ENCODE measurements around the gene RHOU. TPM values are rescaled to one million over a fixed set of nuclear protein-coding genes. Genes with fewer than 3 reads are reported as not detected.
"Not testable (repeated sequence)": the region's sequence is repeated elsewhere in the genome, so short reads cannot be mapped to it uniquely, and the experiment has no call there.

Gene RHOU
- 10 to 100 TPM; 15.7 to 24.6 TPM for total RNA-seq
- long read RNA-seq, donor 1, full-length matches to known transcripts = 19 of 22 reads
- long read RNA-seq, donor 1, partial matches to known transcripts = 1 of 22 reads
- long read RNA-seq, donor 1, other reads (novel, unspliced or antisense) = 2 of 22 reads
- long read RNA-seq, donor 2, full-length matches to known transcripts = 4 of 10 reads
- long read RNA-seq, donor 2, partial matches to known transcripts = 1 of 10 reads
- long read RNA-seq, donor 2, other reads (novel, unspliced or antisense) = 5 of 10 reads

DNA sequence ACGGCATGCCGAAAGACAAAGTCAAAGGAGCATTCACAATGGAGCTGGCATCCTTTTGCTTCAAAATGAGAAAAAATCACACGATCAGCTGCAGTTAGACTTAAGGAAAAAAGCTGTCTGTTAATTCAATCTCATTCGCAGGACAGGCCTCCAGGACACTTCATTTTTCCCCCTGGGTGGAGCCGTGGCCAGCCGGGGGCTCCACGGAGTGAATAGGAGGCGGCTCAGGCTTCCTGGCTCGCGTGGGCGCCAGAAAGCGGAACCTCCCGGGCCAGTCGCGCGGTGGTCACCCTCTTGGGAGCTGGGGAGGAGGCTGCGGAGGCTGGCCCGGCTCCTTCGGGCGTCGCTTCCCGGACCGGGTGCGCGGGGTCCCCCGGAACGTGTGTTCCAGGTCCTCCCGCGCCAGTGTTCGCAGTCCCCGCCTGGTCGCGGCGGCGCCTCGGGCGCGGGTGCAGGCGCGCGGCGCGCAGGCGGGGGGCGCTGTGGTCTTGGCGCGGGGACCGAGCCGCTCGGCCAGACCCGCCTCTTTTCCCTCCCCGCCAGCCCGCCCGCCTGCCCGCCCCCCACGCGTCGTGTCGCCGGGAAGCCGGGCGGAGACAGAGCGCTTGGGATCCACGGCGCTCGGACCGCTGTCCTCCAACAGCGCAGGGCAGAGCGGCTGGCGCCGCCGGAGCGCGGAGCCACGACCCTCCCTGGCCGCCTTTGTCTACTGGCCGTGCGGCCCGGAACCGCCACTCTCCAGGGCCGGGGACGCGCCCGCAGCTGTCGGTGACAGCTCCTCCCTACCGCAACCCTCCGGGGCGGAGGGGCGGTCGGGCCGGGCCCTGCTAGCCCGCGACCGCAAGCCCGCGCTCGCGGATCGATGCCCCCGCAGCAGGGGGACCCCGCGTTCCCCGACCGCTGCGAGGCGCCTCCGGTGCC is at the start of gene RHOU:
Gene RHOU, plus strand, starts transcription at position 599 of the 921 bp plus-strand sequence. Its CDS starts 264 bp downstream, at position 863.
- intact Hi-C loops (cut with DNase I) = loop anchor here (2.0 to 10.0 kb wide), 3 partner anchors 330 to 494 kb away; no protein-coding TSS in a partner anchor
- peak; percentile 94 for DNase-seq (ENCODE audit: low spot score)

DNA sequence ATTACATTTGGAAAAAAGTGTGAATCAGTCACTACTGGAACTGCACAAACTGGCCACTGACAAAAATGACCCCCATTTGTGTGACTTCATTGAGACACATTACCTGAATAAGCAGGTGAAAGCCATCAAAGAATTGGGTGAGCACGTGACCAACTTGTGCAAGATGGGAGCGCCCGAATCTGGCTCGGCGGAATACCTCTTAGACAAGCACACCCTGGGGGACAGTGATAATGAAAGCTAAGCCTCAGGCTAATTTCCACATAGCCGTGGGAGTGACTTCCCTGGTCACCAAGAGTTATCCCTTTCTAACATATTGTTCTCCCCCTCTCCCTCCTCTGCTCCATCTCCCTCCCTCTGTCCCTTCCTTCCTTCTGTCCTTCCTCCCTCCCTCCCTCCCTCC is 47.7 kb upstream of the RHOU start:
- intact Hi-C loops (cut with DNase I) = no loop called here
- no peak for DNase-seq (ENCODE audit: low spot score)

DNA sequence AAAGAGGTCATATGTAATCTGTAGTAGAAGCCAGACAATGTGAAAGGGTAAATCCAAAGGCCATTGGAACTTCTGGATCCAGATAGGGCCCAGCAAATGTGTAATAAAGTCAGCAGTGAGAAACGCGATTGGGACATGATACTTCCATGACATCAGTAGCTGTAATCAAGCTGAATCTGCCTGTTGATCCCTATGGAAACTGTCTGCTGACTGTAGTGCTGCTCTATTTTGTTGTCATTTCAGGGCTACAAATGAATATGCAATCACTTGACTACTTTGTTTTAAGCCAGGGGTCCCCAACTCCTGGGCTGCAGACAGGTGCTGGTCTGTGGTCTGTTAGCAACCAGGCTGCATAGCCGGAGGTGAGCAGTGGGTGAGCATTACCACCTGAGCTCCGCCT is 46.0 kb upstream of the RHOU start:
- intact Hi-C loops (cut with DNase I) = no loop called here
- DNase-seq (ENCODE audit: low spot score) = no peak

DNA sequence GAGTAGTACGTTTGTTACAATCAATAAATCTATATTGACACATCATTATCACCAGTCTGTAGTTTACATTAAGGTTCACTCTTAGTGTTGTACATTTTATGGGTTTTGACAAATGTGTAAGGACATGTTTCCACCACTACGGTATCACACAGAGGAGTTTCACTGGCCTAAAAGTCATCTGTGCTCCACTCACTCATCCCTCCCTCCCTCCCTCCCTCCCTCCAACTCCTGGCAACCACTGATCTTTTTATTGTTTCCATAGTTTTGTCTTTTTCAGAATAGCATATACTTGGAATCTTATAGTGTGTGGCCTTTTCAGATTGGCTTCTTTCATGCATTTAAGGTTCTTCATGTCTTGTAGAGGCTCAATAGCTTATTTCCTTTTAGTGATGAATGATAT is 44.1 kb upstream of the RHOU start:
- DNase-seq (ENCODE audit: low spot score) = no peak
- intact Hi-C loops (cut with DNase I) = no loop called here

DNA sequence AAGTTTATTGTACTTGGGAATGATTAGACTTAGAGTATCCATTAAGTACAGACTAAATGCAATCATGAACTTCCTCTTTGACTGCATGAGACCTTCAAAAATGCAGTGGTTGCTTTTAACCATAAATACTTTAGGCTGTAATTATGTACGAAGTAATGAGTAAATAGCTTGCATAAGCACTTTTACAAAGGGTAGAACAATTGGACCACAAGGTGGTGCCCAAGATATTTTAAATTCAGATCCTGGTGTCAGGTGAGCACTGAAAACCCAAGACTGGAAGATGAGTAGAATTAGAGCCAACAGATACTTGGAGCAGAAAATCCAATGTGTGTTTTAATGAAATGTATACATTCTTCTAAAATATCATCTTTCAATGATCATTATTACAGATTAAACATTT is 43.4 kb upstream of the RHOU start:
- no peak for DNase-seq (ENCODE audit: low spot score)
- intact Hi-C loops (cut with DNase I) = no loop called here

DNA sequence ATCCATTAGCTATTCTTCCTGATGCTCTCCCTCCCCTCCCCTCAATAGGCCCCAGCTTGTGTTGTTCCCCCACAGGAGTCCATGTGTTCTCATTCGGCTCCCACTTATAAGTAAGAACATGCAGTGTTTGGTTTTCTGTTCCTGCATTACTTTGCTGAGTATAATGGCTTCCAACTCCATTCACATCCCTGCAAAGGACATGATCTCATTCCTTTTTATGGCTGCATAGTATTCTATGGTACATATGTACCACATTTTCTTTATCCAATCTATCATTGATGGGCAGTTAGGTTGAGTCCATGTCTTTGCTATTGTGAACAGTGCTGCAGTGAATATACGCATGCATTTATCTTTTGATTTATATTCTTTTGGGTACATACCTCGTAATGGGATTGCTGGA is 40.8 kb upstream of the RHOU start:
- intact Hi-C loops (cut with DNase I) = not testable (repeated sequence)

DNA sequence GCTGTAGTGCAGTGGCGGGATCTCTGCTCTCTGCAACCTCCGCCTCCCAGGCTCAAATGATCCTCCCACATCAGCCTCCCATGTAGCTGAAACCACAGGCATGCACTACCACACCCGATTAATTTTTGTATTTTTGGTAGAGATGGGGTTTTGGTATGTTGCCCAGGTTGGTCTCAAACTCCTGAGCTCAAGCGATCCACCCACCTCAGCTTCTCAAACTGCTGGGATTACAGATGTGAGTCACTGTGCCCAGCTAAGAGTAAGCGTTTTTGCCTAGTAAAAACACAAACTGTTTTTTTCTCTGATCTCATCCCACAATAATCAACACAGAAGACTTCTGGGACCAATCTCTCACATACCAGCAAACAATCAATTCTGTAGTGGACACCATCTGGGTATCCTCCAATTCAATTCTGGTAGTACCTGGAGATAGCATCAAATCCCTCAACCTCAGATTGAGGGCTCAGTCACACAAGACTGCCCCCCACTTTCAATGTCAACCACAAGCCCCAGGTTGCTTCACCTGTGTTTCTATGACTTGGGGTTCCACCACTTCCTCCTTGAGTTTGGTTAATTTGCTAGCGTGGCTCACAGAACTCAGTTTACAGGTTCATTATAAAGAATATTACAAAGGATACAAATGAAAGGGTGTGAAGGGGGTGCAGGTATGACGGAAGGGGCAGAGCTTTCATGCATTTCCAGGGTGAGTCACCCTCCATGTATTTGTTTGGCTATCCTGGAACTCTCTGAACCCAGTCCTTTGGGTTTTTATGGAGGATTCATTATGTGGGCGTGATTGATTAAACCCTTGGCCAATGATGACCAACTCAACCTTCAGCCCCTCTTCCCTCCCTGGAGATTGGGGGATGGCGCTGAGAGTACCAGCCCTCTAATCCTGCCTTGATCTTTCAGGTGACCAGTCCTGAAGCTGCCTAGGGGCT is 40.0 kb upstream of the RHOU start:
- intact Hi-C loops (cut with DNase I) = no loop called here
- no peak for DNase-seq (ENCODE audit: low spot score)

More for the DNA sequence above, 40.8 kb upstream of the RHOU start:
- not testable (repeated sequence) for DNase-seq (ENCODE audit: low spot score)

DNA sequence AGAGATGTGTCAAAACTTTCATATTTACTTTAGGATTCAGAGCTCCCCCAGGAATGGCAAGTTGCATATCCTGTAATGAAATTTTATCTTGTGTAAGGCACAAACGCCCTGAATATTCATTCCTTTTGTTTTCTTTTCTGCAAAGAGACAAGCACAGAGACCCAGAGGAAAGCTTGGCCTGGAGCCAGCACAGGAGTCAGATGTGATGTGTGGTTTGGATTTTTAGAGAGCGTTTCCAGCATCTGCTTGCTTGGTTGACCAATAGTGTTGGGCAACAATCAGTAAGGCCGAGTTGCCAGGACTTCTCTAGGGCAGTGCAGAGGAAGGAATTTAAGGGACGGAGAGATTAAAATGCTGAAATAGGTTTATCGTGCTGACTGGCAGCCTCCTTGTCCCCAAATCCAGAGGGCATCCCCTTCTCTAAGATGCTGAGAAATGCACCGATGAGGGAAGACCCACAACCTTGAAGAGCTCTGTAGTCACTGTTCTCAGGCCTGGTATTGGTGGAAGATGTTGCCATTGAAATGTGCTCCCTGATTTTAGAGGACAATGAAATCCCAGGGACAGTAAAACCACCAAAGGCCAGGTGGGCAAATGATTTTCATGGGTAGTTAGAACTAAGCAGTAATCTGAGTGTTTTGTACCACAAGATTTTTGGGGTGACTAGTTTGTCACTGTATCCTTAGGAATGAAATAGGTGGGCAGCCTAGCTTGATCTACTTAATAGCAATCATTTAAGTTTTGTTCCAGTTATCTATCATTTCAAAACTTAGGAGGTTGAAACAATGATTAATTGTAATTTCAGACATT is 37.9 kb upstream of the RHOU start:
- peak; percentile 91 for DNase-seq (ENCODE audit: low spot score)
- intact Hi-C loops (cut with DNase I) = no loop called here

DNA sequence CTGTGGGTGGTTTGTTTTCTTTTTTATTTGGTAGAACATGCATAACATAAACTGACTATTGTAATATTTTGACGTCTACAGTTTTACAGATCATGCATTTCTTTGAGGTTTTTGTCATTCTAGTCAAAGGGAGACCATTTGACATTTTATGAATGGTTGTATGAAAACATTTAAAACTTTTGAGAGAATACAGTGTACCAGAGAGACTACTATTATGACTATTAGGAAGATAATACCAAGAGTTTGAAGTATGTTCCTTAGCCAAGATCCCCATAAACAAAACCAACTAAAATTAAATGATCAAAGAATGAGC is 37.3 kb upstream of the RHOU start:
- no peak for DNase-seq (ENCODE audit: low spot score)
- intact Hi-C loops (cut with DNase I) = no loop called here

DNA sequence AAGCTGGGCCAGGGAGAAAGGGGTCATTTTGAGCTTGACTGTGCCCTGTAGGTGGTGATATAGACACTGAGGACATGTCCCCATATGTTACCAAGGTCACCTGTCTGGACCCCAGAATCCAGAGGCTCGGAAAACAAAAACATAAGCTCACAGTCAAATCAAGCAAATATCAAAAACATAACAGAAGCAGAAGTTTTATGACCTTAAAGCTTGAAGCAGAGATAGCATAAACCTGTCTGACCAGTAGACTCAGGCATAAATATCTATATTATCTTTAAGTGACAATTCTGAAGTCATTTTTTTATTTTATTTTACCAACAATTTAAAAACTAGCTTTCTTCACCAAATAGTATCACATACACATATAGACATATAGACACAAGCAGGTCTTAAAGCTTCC is 32.8 kb upstream of the RHOU start:
- intact Hi-C loops (cut with DNase I) = no loop called here
- DNase-seq (ENCODE audit: low spot score) = no peak

DNA sequence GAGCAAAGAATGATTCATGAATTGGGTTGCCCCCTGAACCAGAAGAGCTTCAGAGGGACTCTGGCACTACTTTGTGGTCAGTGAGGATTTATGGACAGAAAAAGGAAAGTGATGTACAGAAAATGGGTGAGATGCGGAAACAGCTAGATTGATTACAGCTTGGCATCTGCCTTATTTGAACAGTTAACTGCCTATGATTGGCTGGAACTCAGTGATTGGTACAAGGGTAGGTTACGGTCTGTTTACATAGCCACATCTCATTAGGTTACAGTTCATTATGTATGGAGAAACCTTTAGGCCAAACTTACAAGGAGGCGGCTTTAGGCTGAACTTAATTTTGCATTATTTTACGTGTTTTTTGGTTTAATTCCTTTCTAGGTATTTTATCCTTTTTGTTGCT is 29.0 kb upstream of the RHOU start:
- intact Hi-C loops (cut with DNase I) = no loop called here
- no peak for DNase-seq (ENCODE audit: low spot score)

DNA sequence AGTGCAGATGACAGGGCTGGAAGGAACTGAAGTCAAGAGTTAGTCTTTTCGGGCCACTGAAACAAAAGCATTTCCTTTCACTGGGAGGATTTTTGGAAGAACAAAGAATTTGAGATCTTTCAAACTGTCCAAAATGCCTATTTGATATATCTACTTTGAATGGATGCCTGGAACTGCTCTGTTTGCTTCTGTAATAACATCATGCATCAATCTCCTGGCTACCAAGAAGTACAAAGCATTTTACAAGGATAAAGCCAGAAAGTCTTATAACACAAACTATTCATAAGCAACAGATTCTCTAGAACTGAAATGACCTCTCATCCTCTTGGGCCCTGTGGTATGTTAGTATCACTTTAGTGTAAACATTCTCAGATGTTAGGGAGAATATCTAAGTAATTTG is 18.2 kb upstream of the RHOU start:
- intact Hi-C loops (cut with DNase I) = no loop called here

DNA sequence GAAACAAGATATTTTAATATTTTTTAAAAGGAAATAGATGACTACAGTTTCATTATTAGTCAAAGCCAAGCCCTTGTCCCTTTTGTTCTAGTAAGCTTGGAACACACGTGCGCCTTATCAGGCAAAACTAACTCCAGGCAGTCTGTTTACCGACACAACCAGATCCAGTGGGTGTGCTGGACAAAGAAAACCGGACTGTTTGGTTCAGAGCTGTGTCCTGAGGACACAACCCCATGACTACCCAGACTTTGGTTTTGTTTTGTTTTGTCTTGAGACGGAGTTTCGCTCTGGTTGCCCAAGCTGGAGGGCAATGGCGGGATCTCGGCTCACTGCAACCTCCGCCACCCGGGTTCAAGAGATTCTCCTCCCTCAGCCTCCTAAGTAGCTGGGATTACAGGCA is 13.9 kb upstream of the RHOU start:
- no peak for DNase-seq (ENCODE audit: low spot score)

More for the DNA sequence above, 18.2 kb upstream of the RHOU start:
- no peak for DNase-seq (ENCODE audit: low spot score)

DNA sequence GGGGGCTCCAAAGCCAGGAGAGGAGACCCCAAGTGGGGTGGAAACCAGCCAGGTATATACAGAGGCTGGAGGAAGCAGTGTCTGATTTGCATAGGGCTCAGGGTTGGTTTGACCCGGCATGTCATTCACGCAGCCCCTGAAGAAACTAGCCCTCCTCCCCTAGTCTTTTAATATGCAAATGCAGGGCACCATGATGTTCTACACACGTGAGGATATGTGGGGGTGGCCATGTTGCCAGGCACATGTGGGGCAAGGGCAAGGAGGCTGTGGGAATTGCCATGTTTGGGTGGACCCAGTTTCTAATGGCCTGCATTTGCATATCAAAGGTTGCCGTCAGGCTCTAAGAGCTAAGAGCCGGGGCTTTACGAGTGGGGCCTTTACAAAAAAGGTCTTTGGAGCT is 12.0 kb upstream of the RHOU start:
- no peak for DNase-seq (ENCODE audit: low spot score)
- intact Hi-C loops (cut with DNase I) = no loop called here

More for the DNA sequence above, 13.9 kb upstream of the RHOU start:
- intact Hi-C loops (cut with DNase I) = no loop called here

DNA sequence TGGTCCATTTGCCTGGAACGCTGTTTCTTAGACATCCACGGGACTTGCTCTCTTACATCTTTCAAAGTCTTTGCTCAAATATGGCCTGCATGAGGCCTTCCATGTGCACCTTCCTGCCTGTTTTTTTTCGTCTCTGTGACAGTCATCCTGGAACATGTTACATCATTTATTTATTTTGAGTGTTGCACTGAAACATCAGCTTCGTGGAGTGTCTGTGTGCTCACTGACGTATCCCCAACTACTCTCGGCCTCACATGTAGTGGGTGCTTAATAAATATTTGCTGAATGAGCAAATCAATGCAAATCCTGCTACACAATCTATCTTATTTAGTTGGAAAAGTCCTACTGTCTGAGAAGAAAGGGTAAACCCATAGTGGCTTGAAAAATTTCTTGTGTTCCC is 11.4 kb upstream of the RHOU start:
- intact Hi-C loops (cut with DNase I) = no loop called here
- DNase-seq (ENCODE audit: low spot score) = no peak

DNA sequence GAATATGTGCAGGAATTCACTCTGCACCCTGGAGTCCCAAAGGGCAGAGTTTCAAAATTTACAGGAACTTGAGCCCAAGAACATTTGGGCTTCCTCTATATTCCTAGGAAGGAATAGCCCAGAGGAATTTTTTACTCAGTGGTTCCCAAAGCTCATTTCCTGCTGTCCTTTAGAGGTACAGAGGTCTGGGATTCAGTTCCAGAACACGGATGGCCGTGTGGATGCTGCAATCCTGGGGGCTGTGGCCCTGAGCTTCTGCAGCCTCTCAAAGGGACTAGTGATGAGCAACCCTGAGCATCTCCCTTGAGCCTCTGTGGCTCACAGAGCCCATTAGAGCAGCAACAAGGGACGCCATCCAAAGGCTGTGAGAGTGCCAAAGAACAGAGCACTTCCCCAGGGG is 10.1 kb upstream of the RHOU start:
- intact Hi-C loops (cut with DNase I) = no loop called here
- no peak for DNase-seq (ENCODE audit: low spot score)

DNA sequence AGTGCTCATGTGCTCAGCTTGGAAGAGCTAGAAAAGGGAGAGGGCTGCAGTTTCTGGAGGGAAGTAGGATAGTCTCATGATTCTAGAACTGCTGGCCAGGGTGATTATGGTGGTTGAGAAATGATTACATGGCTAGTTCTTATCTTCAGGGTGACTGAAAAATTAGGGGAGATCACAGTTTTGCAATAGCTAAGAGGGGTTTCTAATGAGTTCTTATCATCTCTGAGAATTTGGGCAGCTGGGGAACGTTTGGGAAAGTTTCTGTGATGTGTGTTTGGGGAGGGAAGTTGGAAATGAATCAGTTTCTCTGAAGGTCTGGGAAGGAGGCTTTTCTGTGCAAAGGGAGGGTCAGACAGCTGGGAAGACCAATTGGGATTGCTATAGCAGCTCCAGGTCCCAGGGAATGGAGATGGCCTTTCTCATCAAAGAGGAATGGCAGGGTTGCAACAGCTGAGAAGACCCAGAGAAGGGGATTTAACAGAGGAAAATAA is 7.6 kb upstream of the RHOU start:
- intact Hi-C loops (cut with DNase I) = no loop called here
- no peak for DNase-seq (ENCODE audit: low spot score)

DNA sequence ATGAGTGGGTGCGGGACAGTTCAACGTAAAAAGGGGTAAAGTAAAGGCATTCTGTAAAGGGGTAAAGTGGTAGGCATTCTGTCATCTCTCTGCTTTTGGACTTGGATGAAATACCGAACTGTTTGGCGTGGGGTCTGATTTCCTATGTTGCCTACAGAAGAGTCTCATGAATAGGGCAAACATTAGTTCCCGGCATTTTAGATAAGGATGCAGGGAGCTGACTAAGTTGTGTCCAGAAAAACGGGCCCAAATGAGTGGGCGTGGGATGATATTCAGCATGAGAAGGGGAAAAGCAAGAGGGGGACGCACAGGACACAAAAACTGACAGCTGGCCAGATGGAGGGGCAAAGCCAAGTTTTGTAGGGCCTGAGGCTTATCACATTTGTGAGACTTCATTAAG is 2.9 kb upstream of the RHOU start:
- no peak for DNase-seq (ENCODE audit: low spot score)
- intact Hi-C loops (cut with DNase I) = loop anchor here in 1 of 2 donors (10.0 kb wide), 2 partner anchors 332 to 492 kb away; no protein-coding TSS in a partner anchor

DNA sequence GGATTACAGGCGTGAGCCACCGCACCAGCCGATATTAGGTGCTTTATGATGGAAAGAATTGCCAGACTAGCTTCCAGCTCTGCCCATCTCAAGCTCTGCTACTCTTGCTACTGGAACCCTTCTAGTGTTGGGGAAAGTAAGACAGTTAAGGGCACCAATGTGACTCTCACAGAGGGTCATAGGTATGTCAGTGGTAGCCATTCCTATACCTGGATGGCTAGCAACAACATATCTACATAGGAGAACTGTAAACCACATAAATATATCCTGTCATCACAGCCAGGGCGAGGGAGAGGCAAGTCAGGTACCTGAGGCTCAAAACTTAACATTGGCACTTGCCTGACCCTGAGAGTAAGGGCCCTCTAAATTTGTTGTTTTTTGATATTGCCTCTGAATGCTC is 1.7 kb upstream of the RHOU start:
- intact Hi-C loops (cut with DNase I) = loop anchor here in 1 of 2 donors (10.0 kb wide), 2 partner anchors 331 to 491 kb away; no protein-coding TSS in a partner anchor
- DNase-seq (ENCODE audit: low spot score) = no peak

Data from posterior vena cava (tissue), 2 donors.